AG04450 (cell line): Measurements from ENCODE around the gene MADD. TPM values are rescaled to one million over a fixed set of nuclear protein-coding genes. Genes with fewer than 3 reads are reported as not detected.
"Not testable (repeated sequence)": the region's sequence is repeated elsewhere in the genome, so short reads cannot be mapped to it uniquely, and the experiment has no call there.

Source experiments
- CTCF ChIA-PET: fragments of 300-600, 350-600 bp; formaldehyde crosslinking; extraction: SDS; loops from one replicate; lab custom pipeline; 2022; ENCODE audit warnings: antibody characterized with exemption, inconsistent platforms; lab: Charles Lee
- POLR2A ChIA-PET: fragments of 350-600 bp; formaldehyde crosslinking; extraction: SDS; loops from one replicate; lab custom pipeline; 2021; ENCODE audit warnings: antibody characterized with exemption, inconsistent platforms; lab: Yijun Ruan, JAX
- DNase-seq: peaks from one replicate; pipeline ENCODE4 v3.0.0-alpha.2; 2011; ENCODE audit warnings: low read depth, low spot score
- H3K27ac ChIP-seq: one replicate; pipeline ENCODE4 v1.5.1; 2012; ENCODE audit warnings: low read depth, low read length, control low read depth
- H3K27me3 ChIP-seq: one replicate; pipeline ENCODE4 v1.6.0; 2012; ENCODE audit warnings: low read length; ENCODE audit not compliant: control insufficient read depth, insufficient read depth
- H3K4me3 ChIP-seq: 2 replicates; pipeline ENCODE4 v1.5.1; 2011; ENCODE audit warnings: mild to moderate bottlenecking, low read depth, low read length, control low read depth
- H3K9me3 ChIP-seq: 2 replicates; pipeline ENCODE4 v1.5.1; 2012; ENCODE audit warnings: low read length; ENCODE audit not compliant: control insufficient read depth, insufficient read depth
- polyA plus RNA-seq: library from polyadenylated mRNA; depleted of rRNA; stranded (reverse); fragments of >200 nt; gene quantifications from 2 replicates; pipeline ENCODE4 v1.2.3, GENCODE V29; 2011
- TF ChIP-seq, protein P1 (sequence below): IDR thresholded peaks from 2 replicates; pipeline ENCODE4 v1.5.1; 2011; ENCODE audit warnings: low read depth, low read length, control low read depth, inconsistent platforms

MADD gene
- polyA plus RNA-seq, 1 experiment, result 10.5 TPM

DNA sequence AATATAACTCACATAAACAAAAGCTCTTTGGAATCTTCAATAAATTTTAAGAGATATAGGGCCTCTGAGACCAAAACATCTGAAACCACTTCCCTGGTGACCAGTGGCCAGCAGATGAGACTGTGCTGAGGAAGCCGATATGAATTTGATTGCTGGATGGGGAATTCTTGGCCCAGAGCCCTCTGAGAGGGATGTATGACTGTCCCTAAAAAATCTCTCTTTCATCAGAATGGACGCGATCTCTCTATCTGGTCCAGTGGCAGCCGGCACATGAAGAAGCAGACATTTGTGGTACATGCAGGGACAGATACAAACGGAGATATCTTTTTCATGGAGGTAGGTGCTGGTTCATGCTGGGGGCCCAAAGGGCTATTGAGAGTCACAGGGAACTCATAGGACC, 45.1 kb downstream of the MADD start:
- no peaks in the 10 kb centered on the region for H3K9me3 ChIP-seq
- DNase-seq, result no peak
- H3K27me3 ChIP-seq, result no peaks in the 10 kb centered on the region
- H3K27ac ChIP-seq, result no peak overlapping the region
- ChIA-PET POLR2A (no interaction called here), CTCF (interaction anchor here (0.5 to 2.9 kb wide), 3 partner anchors 8 to 40 kb away, joined by 5 to 12 read pairs (median 6); no protein-coding TSS in a partner anchor)
- TF ChIP-seq, protein P1, sequence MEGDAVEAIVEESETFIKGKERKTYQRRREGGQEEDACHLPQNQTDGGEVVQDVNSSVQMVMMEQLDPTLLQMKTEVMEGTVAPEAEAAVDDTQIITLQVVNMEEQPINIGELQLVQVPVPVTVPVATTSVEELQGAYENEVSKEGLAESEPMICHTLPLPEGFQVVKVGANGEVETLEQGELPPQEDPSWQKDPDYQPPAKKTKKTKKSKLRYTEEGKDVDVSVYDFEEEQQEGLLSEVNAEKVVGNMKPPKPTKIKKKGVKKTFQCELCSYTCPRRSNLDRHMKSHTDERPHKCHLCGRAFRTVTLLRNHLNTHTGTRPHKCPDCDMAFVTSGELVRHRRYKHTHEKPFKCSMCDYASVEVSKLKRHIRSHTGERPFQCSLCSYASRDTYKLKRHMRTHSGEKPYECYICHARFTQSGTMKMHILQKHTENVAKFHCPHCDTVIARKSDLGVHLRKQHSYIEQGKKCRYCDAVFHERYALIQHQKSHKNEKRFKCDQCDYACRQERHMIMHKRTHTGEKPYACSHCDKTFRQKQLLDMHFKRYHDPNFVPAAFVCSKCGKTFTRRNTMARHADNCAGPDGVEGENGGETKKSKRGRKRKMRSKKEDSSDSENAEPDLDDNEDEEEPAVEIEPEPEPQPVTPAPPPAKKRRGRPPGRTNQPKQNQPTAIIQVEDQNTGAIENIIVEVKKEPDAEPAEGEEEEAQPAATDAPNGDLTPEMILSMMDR, result no peak
- no peak overlapping the region for H3K4me3 ChIP-seq

DNA sequence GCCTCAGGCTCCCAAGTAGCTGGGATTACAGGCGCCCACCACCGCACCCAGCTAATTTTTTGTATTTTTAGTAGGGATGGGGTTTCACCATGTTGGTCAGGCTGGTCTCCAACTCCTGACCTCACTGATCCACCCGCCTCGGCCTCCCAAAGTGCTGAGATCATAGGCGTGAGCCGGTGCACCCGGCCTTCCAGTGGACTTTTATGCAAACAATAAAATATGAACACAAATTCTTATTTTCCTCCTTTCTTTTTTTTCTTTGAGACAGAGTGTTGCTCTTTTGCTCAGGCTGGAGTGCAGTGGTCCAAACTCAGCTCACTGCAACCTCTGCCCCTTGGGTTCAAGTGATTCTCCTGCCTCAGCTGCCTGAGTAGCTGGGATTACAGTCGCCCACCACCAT, 46.6 kb downstream of the MADD start:
- DNase-seq, H3K9me3 ChIP-seq, POLR2A ChIA-PET, CTCF ChIA-PET, H3K4me3 ChIP-seq, H3K27ac ChIP-seq, H3K27me3 ChIP-seq: not testable (repeated sequence)

DNA sequence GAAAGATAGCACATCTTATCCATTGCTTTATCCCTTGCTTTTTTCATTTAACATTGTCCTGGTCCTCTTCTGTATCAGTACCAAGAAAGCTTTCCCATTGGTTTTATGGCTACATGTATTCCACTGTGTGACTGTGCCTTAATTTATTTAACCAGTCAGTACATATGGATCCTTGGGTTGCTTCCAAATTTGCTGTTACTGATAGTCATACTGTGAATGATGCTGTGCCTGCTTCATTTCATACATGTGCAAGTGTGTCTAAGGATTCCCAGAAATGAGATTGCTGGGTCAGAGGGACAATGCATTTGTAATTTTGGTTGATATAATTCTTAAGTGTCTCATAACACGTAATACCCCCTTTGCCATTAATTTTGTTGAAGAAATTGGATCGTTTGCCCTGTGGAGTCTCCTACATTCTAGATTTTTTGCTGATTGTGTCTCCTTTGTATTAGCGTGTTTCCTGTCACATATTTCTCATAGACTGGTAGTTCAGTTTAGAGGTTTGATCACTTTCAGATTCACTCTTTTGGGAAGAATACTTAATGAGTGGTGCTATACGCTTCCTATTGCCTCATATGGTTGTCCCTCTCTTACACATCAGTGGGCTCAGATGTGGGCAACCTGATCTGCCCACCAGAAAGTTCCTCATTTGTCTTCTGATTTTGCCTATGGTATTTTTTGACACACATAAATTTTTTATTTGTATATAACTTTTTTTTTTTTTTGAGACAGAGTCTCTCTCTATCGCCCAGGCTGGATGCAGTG, 47.3 kb downstream of the MADD start:
- no peak for DNase-seq
- CTCF ChIA-PET, result no interaction called here
- no peak overlapping the region for H3K27ac ChIP-seq
- H3K9me3 ChIP-seq, result no peaks in the 10 kb centered on the region
- no peaks in the 10 kb centered on the region for H3K27me3 ChIP-seq
- no peak overlapping the region for H3K4me3 ChIP-seq
- TF ChIP-seq, protein P1, result no peak
- POLR2A ChIA-PET, result no interaction called here

DNA sequence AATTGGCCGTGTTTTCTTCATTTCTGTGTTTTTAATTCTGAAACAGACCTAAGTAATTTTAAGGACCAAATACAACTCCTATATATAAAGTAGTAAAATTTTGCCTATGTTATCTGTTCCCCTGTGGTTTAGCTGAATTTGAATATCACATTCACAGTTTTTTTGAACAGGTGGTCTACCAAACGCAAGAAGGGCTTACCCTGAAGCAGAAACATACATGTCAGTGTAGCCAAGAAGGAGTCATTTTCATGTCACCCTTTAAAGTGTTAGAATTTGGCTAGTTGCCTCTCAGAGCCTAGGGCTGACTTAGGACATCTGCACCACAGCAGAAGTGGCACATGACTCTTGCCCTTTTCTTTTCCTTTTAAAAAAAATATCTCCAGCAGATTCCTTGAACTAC, 48.2 kb downstream of the MADD start:
- no peak for DNase-seq
- TF ChIP-seq, protein P1, result no peak
- Histone ChIP-seq H3K27me3 (no peaks in the 10 kb centered on the region), H3K27ac (no peak overlapping the region), H3K9me3 (no peaks in the 10 kb centered on the region), H3K4me3 (no peak overlapping the region)
- CTCF ChIA-PET, result no interaction called here
- POLR2A ChIA-PET, result no interaction called here

DNA sequence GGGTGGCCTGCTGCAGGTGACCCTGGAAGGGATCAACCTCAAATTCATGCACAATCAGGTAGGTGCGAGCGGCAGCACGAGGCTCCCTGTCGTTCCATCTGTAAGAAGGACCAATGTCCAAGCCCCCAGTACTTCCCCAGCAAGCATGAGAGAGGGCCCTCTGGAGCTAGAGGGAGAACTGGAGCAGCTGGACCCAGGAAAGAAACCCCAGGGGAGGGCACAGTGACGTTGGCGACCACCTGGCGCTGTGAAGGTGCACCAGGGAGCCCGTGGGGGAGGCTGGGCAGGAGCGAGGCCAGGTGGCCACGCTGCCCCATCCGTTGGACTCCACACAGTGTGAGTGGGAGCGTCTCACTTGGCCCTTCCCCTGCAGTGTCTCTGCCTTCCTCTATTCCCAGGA, 54.6 kb downstream of the MADD start:
- TF ChIP-seq, protein P1, result no peak
- Histone ChIP-seq H3K9me3 (no peaks in the 10 kb centered on the region), H3K27me3 (no peaks in the 10 kb centered on the region), H3K27ac (no peak overlapping the region), H3K4me3 (no peak overlapping the region)
- no peak for DNase-seq
- ChIA-PET CTCF (no interaction called here), POLR2A (no interaction called here)
